Endothelial cell of umbilical vein (primary cell): ENCODE results near the gene PCMTD2.

Experiments used
- CTCF ChIP-seq, 2 donors: IDR thresholded peaks; 1 replicate in 1 of 2; 2 replicates in 1 of 2; pipeline ENCODE4 v1.5.1; 2011; ENCODE audit warnings: low read length in 2 of 2, mild to moderate bottlenecking in 2 of 2, moderate library complexity in 2 of 2, control low read depth in 1 of 2, inconsistent platforms in 1 of 2, low read depth in 1 of 2; ENCODE audit not compliant: insufficient read depth in 1 of 2; ENCODE audit errors: extremely low read depth in 1 of 2
- EZH2 ChIP-seq: IDR thresholded peaks from 2 replicates; pipeline ENCODE4 v1.6.1; 2012; ENCODE audit warnings: borderline replicate concordance, low read depth, mild to moderate bottlenecking, moderate library complexity, low read length, inconsistent platforms; ENCODE audit not compliant: severe bottlenecking
- FOS ChIP-seq: IDR thresholded peaks from 2 replicates; pipeline ENCODE4 v1.6.1; 2011; ENCODE audit warnings: mild to moderate bottlenecking, low read length, moderate library complexity, borderline replicate concordance; ENCODE audit not compliant: insufficient read depth
- GATA2 ChIP-seq: IDR thresholded peaks from 2 replicates; pipeline ENCODE4 v1.7.0; 2011; ENCODE audit warnings: low read depth, mild to moderate bottlenecking, moderate library complexity, mixed read lengths, low read length; ENCODE audit not compliant: insufficient read length, insufficient read depth
- MAX ChIP-seq: IDR thresholded peaks from 2 replicates; pipeline ENCODE4 v1.6.1; 2011; ENCODE audit not compliant: insufficient read depth, insufficient read length
- MYC ChIP-seq: IDR thresholded peaks from one replicate; pipeline ENCODE4 v1.6.1; 2011; ENCODE audit warnings: mild to moderate bottlenecking, low read depth, low read length
- POLR2A ChIP-seq: IDR thresholded peaks from 2 replicates; pipeline ENCODE4 v1.6.1; 2012; ENCODE audit warnings: low read depth, mild to moderate bottlenecking, control low read depth, low read length
- POLR2AphosphoS5 ChIP-seq: IDR thresholded peaks from 2 replicates; pipeline ENCODE4 v1.6.1; 2012; ENCODE audit warnings: low read depth, mild to moderate bottlenecking, control low read depth, low read length, moderate library complexity; ENCODE audit not compliant: insufficient read depth

- no peak for TF ChIP-seq CTCF (IDR thresholded peaks at IDR 0.05; ENCODE audit: extremely low read depth in 1 of 2, insufficient read depth in 1 of 2, low read depth in 1 of 2, low read length in 2 of 2)
- no peak for TF ChIP-seq POLR2A
- no peak for TF ChIP-seq MYC
- no peak for TF ChIP-seq POLR2AphosphoS5
- TF ChIP-seq GATA2: no peak
- TF ChIP-seq MAX: no peak
- no peak for TF ChIP-seq EZH2
- TF ChIP-seq FOS: no peak
These were observed 21.8 kb upstream of the PCMTD2 start for GRCh38 chr20:64233725-64234124.
